ENCODE results near the gene SF3B6. TPM values are rescaled to one million over a fixed set of nuclear protein-coding genes. Genes with fewer than 3 reads are reported as not detected.
A peak's percentile ranks its signal among the peaks of the same experiment; 100 is the strongest.

SF3B6 gene
- total RNA-seq, 1 experiment from 2014 or later: 141 TPM

GRCh38 chr2:24075259-24075658, 867 bp downstream of the SF3B6 start:
- no peak for TF ChIP-seq CTCF (IDR thresholded peaks at IDR 0.05; ENCODE audit: unreplicated experiment)
- no TSS peak for BruUV-seq (replicated peaks)
- Mint-ChIP-seq H3K9me3 (ENCODE audit: unreplicated experiment) (no peaks in the 10 kb centered on the region), H3K4me1 (ENCODE audit: insufficient read depth, unreplicated experiment) (peaks cover 20% of the 10 kb centered on the region), H3K36me3 (ENCODE audit: insufficient read depth, unreplicated experiment) (peaks cover 83% of the 10 kb centered on the region), H3K4me3 (ENCODE audit: unreplicated experiment) (peak overlapping the region; percentile 97), H3K27me3 (ENCODE audit: insufficient read depth, unreplicated experiment) (no peaks in the 10 kb centered on the region), H3K27ac (ENCODE audit: low read depth, unreplicated experiment) (peak overlapping the region; percentile 97)
- POLR2A ChIA-PET: interaction anchor here (0.8 to 3.3 kb wide), 11 partner anchors 9 to 258 kb away, joined by 3 to 72 read pairs (median 16); partner anchors contain the start of genes ATAD2B, FKBP1B, TP53I3 and UBXN2A
- no peak for DNase-seq (ENCODE audit: unreplicated experiment)
- intact Hi-C loops (cut with micrococcal nuclease): no loop called here
- CTCF ChIA-PET: no interaction called here

DNA sequence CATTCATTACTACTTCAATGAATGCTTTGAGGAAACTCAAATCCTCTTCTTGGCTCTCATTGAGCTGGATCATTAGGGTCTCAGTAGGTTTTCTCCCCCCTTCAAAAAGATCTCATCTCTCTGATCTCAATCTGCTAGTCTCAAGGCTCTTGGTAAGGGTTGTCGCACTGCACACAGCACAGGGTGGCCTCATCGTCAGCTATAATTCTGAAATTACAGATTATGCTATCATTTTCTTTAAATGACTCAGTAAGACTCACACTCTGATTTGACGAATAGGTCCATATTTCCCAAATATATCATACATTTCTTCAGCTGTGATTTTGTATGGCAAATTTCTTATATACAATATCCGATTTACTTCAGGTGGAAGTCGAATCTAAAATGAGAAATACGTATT, 2.3 kb downstream of the SF3B6 start:
- Mint-ChIP-seq H3K27me3 (ENCODE audit: insufficient read depth, unreplicated experiment) (no peaks in the 10 kb centered on the region), H3K4me3 (ENCODE audit: unreplicated experiment) (peak overlapping the region; percentile 97), H3K9me3 (ENCODE audit: unreplicated experiment) (no peaks in the 10 kb centered on the region), H3K36me3 (ENCODE audit: insufficient read depth, unreplicated experiment) (peaks cover 86% of the 10 kb centered on the region), H3K4me1 (ENCODE audit: insufficient read depth, unreplicated experiment) (peaks cover 20% of the 10 kb centered on the region), H3K27ac (ENCODE audit: low read depth, unreplicated experiment) (no peak overlapping the region)
- DNase-seq (ENCODE audit: unreplicated experiment): no peak
- CTCF ChIA-PET: interaction anchor here (0.9 to 1.1 kb wide), 2 partner anchors 22 to 250 kb away, joined by 3 read pairs; no protein-coding TSS in a partner anchor
- POLR2A ChIA-PET: interaction anchor here (0.6 to 2.2 kb wide), 8 partner anchors 11 to 308 kb away, joined by 3 to 17 read pairs (median 3); partner anchors contain the start of genes ATAD2B, FAM228B, FKBP1B and PFN4
- no peak for TF ChIP-seq CTCF (IDR thresholded peaks at IDR 0.05; ENCODE audit: unreplicated experiment)
- no TSS peak for BruUV-seq (replicated peaks)
- intact Hi-C loops (cut with micrococcal nuclease): no loop called here

DNA sequence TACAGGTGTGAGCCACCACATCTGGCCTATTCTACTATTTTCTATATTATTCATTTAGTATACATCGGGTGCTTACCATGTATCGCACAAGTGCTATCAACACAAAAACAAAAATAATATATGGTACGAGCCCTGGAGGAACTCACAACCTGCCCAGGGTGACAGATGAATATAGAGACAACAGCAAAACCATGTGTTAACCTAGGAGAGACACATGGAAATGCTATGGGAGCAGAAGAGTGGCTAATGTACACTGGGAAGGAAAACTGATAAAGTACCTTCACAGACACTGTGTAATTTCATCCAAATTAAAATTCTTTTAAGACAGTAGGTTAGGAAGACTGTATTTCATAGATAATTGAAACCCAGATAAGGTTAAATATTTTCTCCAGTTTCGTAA, 3.9 kb downstream of the SF3B6 start:
- no TSS peak for BruUV-seq (replicated peaks)
- intact Hi-C loops (cut with micrococcal nuclease): no loop called here
- TF ChIP-seq CTCF (IDR thresholded peaks at IDR 0.05; ENCODE audit: unreplicated experiment): no peak
- DNase-seq (ENCODE audit: unreplicated experiment): no peak
- H3K9me3 Mint-ChIP-seq (ENCODE audit: unreplicated experiment): no peaks in the 10 kb centered on the region
- POLR2A ChIA-PET: interaction anchor here (1.0 to 2.2 kb wide), 4 partner anchors 8 to 146 kb away, joined by 3 to 17 read pairs (median 8); partner anchors contain the start of genes ATAD2B and TP53I3
- no peaks in the 10 kb centered on the region for H3K27me3 Mint-ChIP-seq (ENCODE audit: insufficient read depth, unreplicated experiment)
- H3K4me3 Mint-ChIP-seq (ENCODE audit: unreplicated experiment): no peak overlapping the region
- H3K4me1 Mint-ChIP-seq (ENCODE audit: insufficient read depth, unreplicated experiment): peaks cover 12% of the 10 kb centered on the region
- no peak overlapping the region for H3K27ac Mint-ChIP-seq (ENCODE audit: low read depth, unreplicated experiment)
- CTCF ChIA-PET: interaction anchor here (0.6 to 1.0 kb wide), 4 partner anchors 11 to 128 kb away, joined by 3 to 5 read pairs (median 4); no protein-coding TSS in a partner anchor
- peaks cover 90% of the 10 kb centered on the region for H3K36me3 Mint-ChIP-seq (ENCODE audit: insufficient read depth, unreplicated experiment)

DNA sequence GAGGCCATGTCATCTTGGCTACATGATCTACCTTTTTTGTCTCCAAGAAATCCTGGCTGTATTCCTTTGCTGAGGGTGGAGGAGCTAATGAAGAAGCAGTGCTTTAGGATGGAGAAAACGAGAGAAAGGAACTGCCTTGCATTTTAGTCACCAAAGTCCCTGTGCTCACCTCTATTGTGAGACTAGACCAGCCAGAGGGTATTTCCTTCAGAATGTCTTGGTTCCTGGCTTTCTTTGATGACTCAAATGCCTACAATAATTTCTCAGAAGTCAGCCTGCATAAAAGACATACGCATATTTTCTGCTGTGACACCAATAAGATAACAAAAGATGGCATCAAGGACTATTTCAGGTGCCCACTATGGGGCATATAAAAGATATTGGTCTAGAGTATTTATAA, 10.8 kb downstream of the SF3B6 start:
- ChIA-PET CTCF (interaction anchor here (1.6 kb wide), 1 partner anchor 14 kb away, joined by 4 read pairs; no protein-coding TSS in a partner anchor), POLR2A (interaction anchor here (3.0 to 4.1 kb wide), 2 partner anchors 11 to 18 kb away, joined by 21 to 27 read pairs; partner anchors contain the start of genes SF3B6 and WDCP)
- no TSS peak for BruUV-seq (replicated peaks)

More for the DNA sequence above, 10.8 kb downstream of the SF3B6 start:
- H3K4me1 Mint-ChIP-seq (ENCODE audit: insufficient read depth, unreplicated experiment): no peaks in the 10 kb centered on the region
- TF ChIP-seq CTCF (IDR thresholded peaks at IDR 0.05; ENCODE audit: unreplicated experiment): no peak
- H3K36me3 Mint-ChIP-seq (ENCODE audit: insufficient read depth, unreplicated experiment): peaks cover 53% of the 10 kb centered on the region
- DNase-seq (ENCODE audit: unreplicated experiment): no peak
- H3K27me3 Mint-ChIP-seq (ENCODE audit: insufficient read depth, unreplicated experiment): no peaks in the 10 kb centered on the region
- H3K27ac Mint-ChIP-seq (ENCODE audit: low read depth, unreplicated experiment): no peak overlapping the region
- intact Hi-C loops (cut with micrococcal nuclease): no loop called here
- H3K4me3 Mint-ChIP-seq (ENCODE audit: unreplicated experiment): no peak overlapping the region
- no peaks in the 10 kb centered on the region for H3K9me3 Mint-ChIP-seq (ENCODE audit: unreplicated experiment)
